Spleen (tissue), 11 donors: ENCODE data around the gene MGAT5. TPM values are rescaled to one million over a fixed set of nuclear protein-coding genes. Genes with fewer than 3 reads are reported as not detected.

ENCODE experiments used
- DNase-seq: peaks from one replicate; pipeline ENCODE4 v3.0.0-alpha.2; 2020
- H3K27ac ChIP-seq, 8 donors: fragments of 200-600 bp; sonication (generic) in 7 of 8; 1 replicate in 4 of 8; 2 replicates in 4 of 8; pipeline versions ENCODE4 v1.5.0 to v1.8.0; 2016 to 2021; ENCODE audit warnings: inconsistent platforms in 4 of 8, mild to moderate bottlenecking in 4 of 8, moderate library complexity in 1 of 8
- H3K27me3 ChIP-seq, 7 donors: fragments of 200-600 bp; sonication (generic) in 6 of 7; replicated peaks in 1 of 7; 1 replicate in 4 of 7; 2 replicates in 3 of 7; pipeline versions ENCODE4 v1.5.0 to v1.8.0; 2016 to 2021; ENCODE audit warnings: inconsistent platforms in 3 of 7, mild to moderate bottlenecking in 1 of 7
- H3K36me3 ChIP-seq, 6 donors: fragments of 200-600 bp; sonication (generic) in 5 of 6; 1 replicate in 4 of 6; 2 replicates in 2 of 6; pipeline versions ENCODE4 v1.5.0 to v1.8.0; 2016 to 2021; ENCODE audit warnings: inconsistent platforms in 2 of 6
- H3K4me1 ChIP-seq, 6 donors: fragments of 200-600 bp; sonication (generic) in 5 of 6; 1 replicate in 3 of 6; 2 replicates in 3 of 6; pipeline versions ENCODE4 v1.5.0 to v1.8.0; 2016 to 2021; ENCODE audit warnings: inconsistent platforms in 3 of 6
- H3K4me3 ChIP-seq, 8 donors: fragments of 200-600 bp; sonication (generic) in 7 of 8; 1 replicate in 4 of 8; 2 replicates in 4 of 8; pipeline versions ENCODE4 v1.5.0 to v1.8.0; 2016 to 2021; ENCODE audit warnings: inconsistent platforms in 4 of 8, mild to moderate bottlenecking in 4 of 8, moderate library complexity in 2 of 8
- H3K9me3 ChIP-seq, 8 donors: fragments of 200-600 bp; sonication (generic) in 7 of 8; 1 replicate in 4 of 8; 2 replicates in 4 of 8; pipeline versions ENCODE4 v1.5.0 to v1.8.0; 2016 to 2021; ENCODE audit warnings: inconsistent platforms in 4 of 8
- POLR2A ChIP-seq, 3 donors: fragments of 450-650 bp; IDR thresholded peaks; one replicate each; pipeline ENCODE4 v1.5.1; 2017; ENCODE audit warnings: antibody characterized with exemption in 3 of 3, mild to moderate bottlenecking in 1 of 3
- POLR2AphosphoS5 ChIP-seq, 3 donors: sonication (generic); formaldehyde crosslinking; IDR thresholded peaks; one replicate each; pipeline ENCODE4 v1.5.1; 2017; ENCODE audit warnings: antibody characterized with exemption in 3 of 3
- WGBS, 5 donors: extraction: QIAGEN DNeasy Blood & Tissue Kit in 3 of 5; methylation state at CpG; one replicate each; pipeline versions ENCODE4 v1.1.5 to v1.1.7; 2013 to 2018; 5-methylcytosine and 5-hydroxymethylcytosine counted together
- intact Hi-C: fragments of 100-400 bp; cut with DNase I; formaldehyde crosslinking; loops from one replicate; pipeline ENCODE4 v1.15.0; 2023; ENCODE audit warnings: low total_unique reads
- polyA plus RNA-seq, 3 donors: library from polyadenylated mRNA; stranded (reverse); fragments of 200-250 nt; gene quantifications; one replicate each; pipeline ENCODE4 v1.2.1, GENCODE V29; 2013
- total RNA-seq, 7 donors: library from RNA; depleted of rRNA in 3 of 7; stranded (reverse); fragments of >200 nt in 3 of 7; fragmentation: NEBNext Ultra II Directional in 4 of 7; extraction: Animal tissue kit (Norgen Biotek cat#: 25700) in 4 of 7; gene quantifications; one replicate each; pipeline versions ENCODE4 v1.1.0 to v1.2.1, GENCODE V29; 2016 to 2021
- TF ChIP-seq, protein P1 (sequence below), 11 experiments: fragments of 200-600 bp in 7 of 11; fragments of 450-650 bp in 4 of 11; sonication (generic) in 4 of 11; IDR thresholded peaks in 8 of 11; conservative IDR thresholded peaks in 3 of 11; 1 replicate in 7 of 11; 2 replicates in 4 of 11; pipeline versions ENCODE4 v1.4.0 to v1.8.0; 2016 to 2021; ENCODE audit warnings: antibody characterized with exemption in 11 of 11, inconsistent platforms in 4 of 11, mild to moderate bottlenecking in 1 of 11
- donor health status: healthy with polysubstance abuse.
- donor health status: DM: no; HTN: no; CAD: no; lungs with moderate emphysema.
- donor health status: DM: no; HTN: no; CAD: no.
- donor health status: Bipolar disorder and iron deficiency.
- donor health status: healthy.
- donor health status: DM: no; HTN: no; CAD: no.
- donor health status: DM: yes; HTN: yes; CAD: no.

MGAT5 gene
- total and polyA plus RNA-seq, 10 donors, result 11.2 to 110 (median 91.9) TPM

DNA sequence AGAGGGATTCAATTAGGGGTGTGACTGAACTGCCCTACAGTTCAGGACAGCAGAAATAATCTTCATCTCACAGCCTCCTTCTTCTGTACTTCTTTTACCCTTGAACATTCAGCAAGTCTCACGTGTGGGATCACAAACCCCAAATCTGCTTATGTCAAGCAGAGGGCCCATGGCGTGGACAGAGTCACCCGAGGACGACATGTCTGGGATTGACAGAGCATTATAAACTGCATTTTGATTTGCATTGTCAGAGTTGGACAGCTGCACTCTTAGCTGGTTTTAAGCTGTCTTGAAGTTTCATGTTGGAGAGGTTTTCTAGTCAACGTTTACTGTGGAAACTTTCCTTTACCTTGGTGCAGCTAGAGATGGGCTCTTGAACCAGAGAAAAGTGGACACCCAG lies 26.4 kb downstream of the MGAT5 start:
- Histone ChIP-seq H3K9me3 (peaks cover 0 to 4% (median 0%) of the 10 kb centered on the region in 8 donors), H3K36me3 (peaks cover 0 to 28% (median 0%) of the 10 kb centered on the region in 6 donors), H3K27me3 (no peaks in the 10 kb centered on the region), H3K4me1 (peaks cover 34 to 100% (median 74%) of the 10 kb centered on the region in 6 donors), H3K27ac (peak overlapping the region in 2 of 8 donors; percentile 29 to 52), H3K4me3 (no peak overlapping the region)
- 60 to 87% (median 77%) methylated on average over 5 of the region's 5 CpGs for WGBS, 5 donors
- intact Hi-C loops, result no loop called here
- TF ChIP-seq POLR2AphosphoS5 (IDR thresholded peaks at IDR 0.05) (no peak), POLR2A (IDR thresholded peaks at IDR 0.05) (no peak)
- TF ChIP-seq, protein P1, sequence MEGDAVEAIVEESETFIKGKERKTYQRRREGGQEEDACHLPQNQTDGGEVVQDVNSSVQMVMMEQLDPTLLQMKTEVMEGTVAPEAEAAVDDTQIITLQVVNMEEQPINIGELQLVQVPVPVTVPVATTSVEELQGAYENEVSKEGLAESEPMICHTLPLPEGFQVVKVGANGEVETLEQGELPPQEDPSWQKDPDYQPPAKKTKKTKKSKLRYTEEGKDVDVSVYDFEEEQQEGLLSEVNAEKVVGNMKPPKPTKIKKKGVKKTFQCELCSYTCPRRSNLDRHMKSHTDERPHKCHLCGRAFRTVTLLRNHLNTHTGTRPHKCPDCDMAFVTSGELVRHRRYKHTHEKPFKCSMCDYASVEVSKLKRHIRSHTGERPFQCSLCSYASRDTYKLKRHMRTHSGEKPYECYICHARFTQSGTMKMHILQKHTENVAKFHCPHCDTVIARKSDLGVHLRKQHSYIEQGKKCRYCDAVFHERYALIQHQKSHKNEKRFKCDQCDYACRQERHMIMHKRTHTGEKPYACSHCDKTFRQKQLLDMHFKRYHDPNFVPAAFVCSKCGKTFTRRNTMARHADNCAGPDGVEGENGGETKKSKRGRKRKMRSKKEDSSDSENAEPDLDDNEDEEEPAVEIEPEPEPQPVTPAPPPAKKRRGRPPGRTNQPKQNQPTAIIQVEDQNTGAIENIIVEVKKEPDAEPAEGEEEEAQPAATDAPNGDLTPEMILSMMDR (IDR thresholded peaks at IDR 0.05 in 8 of 11, conservative IDR thresholded peaks at IDR 0.05 in 3 of 11), result no peak
- DNase-seq, result no peak

DNA sequence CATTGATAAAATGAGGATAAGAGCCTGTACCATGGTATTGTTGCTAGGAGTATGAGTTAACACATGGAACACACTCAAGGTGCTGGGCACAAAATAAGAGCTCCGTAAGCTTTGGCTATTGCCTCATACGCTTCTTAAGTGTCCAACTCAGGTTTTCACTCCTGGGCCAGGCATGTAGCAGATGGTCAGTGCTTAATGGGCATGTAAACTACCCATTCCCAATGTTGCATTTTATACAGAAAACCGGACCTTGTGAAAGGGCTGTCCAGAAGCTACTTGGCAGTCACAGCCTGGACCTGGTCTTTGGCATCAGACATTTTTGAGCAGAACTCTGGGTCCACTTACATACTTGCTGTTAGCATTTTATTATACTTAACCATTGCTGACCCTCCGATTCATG lies 26.9 kb downstream of the MGAT5 start:
- TF ChIP-seq, protein P1 (IDR thresholded peaks at IDR 0.05 in 8 of 11, conservative IDR thresholded peaks at IDR 0.05 in 3 of 11), result no peak
- TF ChIP-seq POLR2A (IDR thresholded peaks at IDR 0.05), result no peak
- no peak for TF ChIP-seq POLR2AphosphoS5 (IDR thresholded peaks at IDR 0.05)
- H3K4me1 ChIP-seq, result peaks cover 31 to 100% (median 70%) of the 10 kb centered on the region in 6 donors
- peaks cover 0 to 28% (median 0%) of the 10 kb centered on the region in 6 donors for H3K36me3 ChIP-seq
- no peaks in the 10 kb centered on the region for H3K27me3 ChIP-seq
- 95 to 99% (median 98%) methylated on average over 4 of the region's 4 CpGs for WGBS, 5 donors
- no peak overlapping the region for H3K4me3 ChIP-seq
- intact Hi-C loops, result no loop called here
- peak overlapping the region in 1 of 8 donors; percentile 52 for H3K27ac ChIP-seq
- H3K9me3 ChIP-seq, result peaks cover 0 to 4% (median 0%) of the 10 kb centered on the region in 8 donors
- DNase-seq, result no peak

DNA sequence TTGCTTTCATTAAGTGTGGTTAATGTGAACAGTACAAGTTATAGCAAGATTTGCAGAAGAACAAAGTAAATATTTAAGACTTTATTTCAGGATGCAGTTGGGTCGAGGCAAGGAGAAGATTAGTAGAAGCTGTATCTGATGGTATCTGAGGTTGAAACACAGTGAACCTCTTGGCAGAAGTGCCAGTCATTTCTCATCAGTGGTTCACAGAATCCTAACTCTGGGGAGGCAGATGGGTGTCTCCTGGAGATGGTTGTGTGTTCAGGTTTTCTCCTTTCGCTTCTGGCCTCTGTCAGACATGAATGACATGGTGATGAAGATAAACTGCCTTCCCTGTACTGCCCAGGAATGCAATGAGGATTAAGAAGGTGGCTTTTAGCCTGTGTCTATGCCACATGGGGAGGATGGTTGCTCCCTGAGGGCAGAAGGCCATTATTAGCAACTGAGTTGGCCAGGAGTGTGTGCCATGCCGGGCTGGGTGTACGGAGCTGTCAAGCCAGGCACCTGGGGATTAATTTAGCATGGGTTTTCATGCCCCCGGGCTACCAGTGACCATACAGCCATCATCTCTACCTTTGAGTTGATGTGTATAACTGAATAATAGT lies 28.0 kb downstream of the MGAT5 start:
- Histone ChIP-seq H3K4me3 (no peak overlapping the region), H3K27me3 (no peaks in the 10 kb centered on the region), H3K4me1 (peaks cover 22 to 100% (median 65%) of the 10 kb centered on the region in 6 donors), H3K27ac (peak overlapping the region in 7 of 8 donors; percentile 28 to 72 (median 48)), H3K36me3 (peaks cover 0 to 28% (median 0%) of the 10 kb centered on the region in 6 donors), H3K9me3 (peaks cover 0 to 4% (median 0%) of the 10 kb centered on the region in 8 donors)
- TF ChIP-seq POLR2AphosphoS5 (IDR thresholded peaks at IDR 0.05) (no peak), POLR2A (IDR thresholded peaks at IDR 0.05) (no peak)
- TF ChIP-seq, protein P1 (IDR thresholded peaks at IDR 0.05 in 8 of 11, conservative IDR thresholded peaks at IDR 0.05 in 3 of 11), result no peak
- no peak for DNase-seq
- intact Hi-C loops, result no loop called here
- 76 to 90% (median 83%) methylated on average over 5 of the region's 5 CpGs for WGBS, 5 donors

DNA sequence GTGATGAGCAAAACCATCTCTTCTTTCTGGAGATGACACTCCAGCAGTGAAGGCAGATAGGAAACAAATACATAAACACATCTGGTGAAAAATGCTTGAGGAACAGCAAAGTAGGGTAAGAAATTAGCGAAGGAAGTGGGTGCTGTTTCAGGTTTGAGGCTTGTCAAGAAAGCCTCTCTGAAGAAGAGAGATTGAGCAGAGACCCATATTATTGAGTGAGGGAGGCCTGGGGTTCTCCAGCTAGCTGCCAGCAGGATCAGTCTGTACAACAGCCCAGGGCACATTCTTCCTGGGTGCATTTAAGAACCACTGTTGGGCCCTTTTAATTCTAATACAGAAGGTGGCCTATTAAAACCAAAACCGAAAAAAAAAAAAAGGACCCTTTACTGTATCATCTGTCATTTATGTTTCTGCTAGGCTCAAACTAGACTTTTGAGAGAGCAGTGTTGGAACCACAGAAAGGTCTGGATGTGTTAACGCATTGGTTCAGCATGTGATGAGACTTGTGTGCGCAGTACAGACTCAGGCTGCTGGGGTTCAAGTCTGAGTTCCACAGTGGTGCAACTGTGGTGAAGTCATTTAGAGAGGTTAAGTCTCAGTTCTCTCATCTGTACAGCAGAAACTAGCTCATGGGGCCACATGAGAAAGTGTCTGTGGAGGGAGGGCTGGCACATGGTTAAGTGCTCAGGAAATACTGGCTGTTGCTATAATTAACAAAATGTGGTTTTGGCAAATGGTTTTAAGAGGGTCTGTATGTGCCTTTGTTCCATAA lies 28.9 kb downstream of the MGAT5 start:
- H3K4me1 ChIP-seq, result peaks cover 23 to 100% (median 70%) of the 10 kb centered on the region in 6 donors

More for the DNA sequence above, 28.9 kb downstream of the MGAT5 start:
- no peak for DNase-seq
- Histone ChIP-seq H3K9me3 (no peaks in the 10 kb centered on the region), H3K27ac (peak overlapping the region in 7 of 8 donors; percentile 28 to 72 (median 48)), H3K27me3 (no peaks in the 10 kb centered on the region), H3K4me3 (no peak overlapping the region), H3K36me3 (peaks cover 0 to 26% (median 0%) of the 10 kb centered on the region in 6 donors)
- WGBS, 5 donors, result 57 to 72% (median 64%) methylated on average over 4 of the region's 4 CpGs
- no peak for TF ChIP-seq POLR2AphosphoS5 (IDR thresholded peaks at IDR 0.05)
- no peak for TF ChIP-seq POLR2A (IDR thresholded peaks at IDR 0.05)
- TF ChIP-seq, protein P1 (IDR thresholded peaks at IDR 0.05 in 8 of 11, conservative IDR thresholded peaks at IDR 0.05 in 3 of 11), result no peak
- intact Hi-C loops, result no loop called here
